ENCODE results near the gene TRAF3. TPM values are rescaled to one million over a fixed set of nuclear protein-coding genes. Genes with fewer than 3 reads are reported as not detected.

The TRAF3 gene
- total RNA-seq, 1 donor from 2014 or later, result 25.9 TPM

GRCh38 chr14:102734436-102734835, 42.8 kb upstream of the TRAF3 start:
- no peak for DNase-seq (ENCODE audit: low read depth)
- no peak overlapping the region for H3K9ac ChIP-seq (ENCODE audit: low read length)
- peaks cover 12% of the 10 kb centered on the region for H4K20me1 ChIP-seq (ENCODE audit: insufficient read depth, low read length)
- H3K9me3 Mint-ChIP-seq (ENCODE audit: unreplicated experiment), result no peaks in the 10 kb centered on the region
- no peak for TF ChIP-seq CTCF (IDR thresholded peaks at IDR 0.05; ENCODE audit: insufficient read depth, low read depth, low read length)
- no peak for TF ChIP-seq EZH2 (IDR thresholded peaks at IDR 0.05; ENCODE audit: insufficient read depth, low read length)
- no peaks in the 10 kb centered on the region for H3K36me3 ChIP-seq (ENCODE audit: insufficient read depth, low read length)
- no peak overlapping the region for H3K4me3 ChIP-seq (ENCODE audit: insufficient read depth, low read depth, low read length)
- H3K27ac Mint-ChIP-seq (ENCODE audit: unreplicated experiment), result no peak overlapping the region
- no peaks in the 10 kb centered on the region for H3K79me2 ChIP-seq (ENCODE audit: insufficient read depth, low read length)
- no peak overlapping the region for H2AFZ ChIP-seq (ENCODE audit: low read depth, low read length)
- no peak overlapping the region for H3K4me2 ChIP-seq (ENCODE audit: low read length)
- H3K4me1 ChIP-seq (ENCODE audit: insufficient read depth, low read length), result no peaks in the 10 kb centered on the region
- no peak for FAIRE-seq
- H3K27ac ChIP-seq (ENCODE audit: low read depth, low read length), result no peak overlapping the region
- no peaks in the 10 kb centered on the region for H3K27me3 Mint-ChIP-seq (ENCODE audit: low read depth, unreplicated experiment)
- H3K4me3 Mint-ChIP-seq (ENCODE audit: unreplicated experiment), result no peak overlapping the region
- H3K9me3 ChIP-seq (ENCODE audit: insufficient read depth, low read depth, low read length), result no peaks in the 10 kb centered on the region
- H3K27me3 ChIP-seq (ENCODE audit: insufficient read depth, low read length), result no peaks in the 10 kb centered on the region
- peaks cover 24% of the 10 kb centered on the region for H3K36me3 Mint-ChIP-seq (ENCODE audit: low read depth, unreplicated experiment)
- no peaks in the 10 kb centered on the region for H3K4me1 Mint-ChIP-seq (ENCODE audit: low read depth, unreplicated experiment)

GRCh38 chr14:102736956-102737355, 40.3 kb upstream of the TRAF3 start:
- FAIRE-seq, result no peak
- no peak overlapping the region for H3K27ac Mint-ChIP-seq (ENCODE audit: unreplicated experiment)

More at GRCh38 chr14:102736956-102737355, 40.3 kb upstream of the TRAF3 start:
- Histone ChIP-seq H3K4me3 (ENCODE audit: insufficient read depth, low read depth, low read length) (no peak overlapping the region), H3K79me2 (ENCODE audit: insufficient read depth, low read length) (no peaks in the 10 kb centered on the region), H3K4me2 (ENCODE audit: low read length) (no peak overlapping the region), H4K20me1 (ENCODE audit: insufficient read depth, low read length) (no peaks in the 10 kb centered on the region), H3K9ac (ENCODE audit: low read length) (no peak overlapping the region), H3K27ac (ENCODE audit: low read depth, low read length) (no peak overlapping the region), H3K4me1 (ENCODE audit: insufficient read depth, low read length) (no peaks in the 10 kb centered on the region), H2AFZ (ENCODE audit: low read depth, low read length) (no peak overlapping the region), H3K36me3 (ENCODE audit: insufficient read depth, low read length) (no peaks in the 10 kb centered on the region), H3K9me3 (ENCODE audit: insufficient read depth, low read depth, low read length) (peaks cover 4% of the 10 kb centered on the region), H3K27me3 (ENCODE audit: insufficient read depth, low read length) (no peaks in the 10 kb centered on the region)
- Mint-ChIP-seq H3K4me1 (ENCODE audit: low read depth, unreplicated experiment) (no peaks in the 10 kb centered on the region), H3K36me3 (ENCODE audit: low read depth, unreplicated experiment) (peaks cover 19% of the 10 kb centered on the region), H3K4me3 (ENCODE audit: unreplicated experiment) (no peak overlapping the region), H3K27me3 (ENCODE audit: low read depth, unreplicated experiment) (no peaks in the 10 kb centered on the region), H3K9me3 (ENCODE audit: unreplicated experiment) (peaks cover 4% of the 10 kb centered on the region)
- DNase-seq (ENCODE audit: low read depth), result no peak
- TF ChIP-seq CTCF (IDR thresholded peaks at IDR 0.05; ENCODE audit: insufficient read depth, low read depth, low read length), result no peak
- no peak for TF ChIP-seq EZH2 (IDR thresholded peaks at IDR 0.05; ENCODE audit: insufficient read depth, low read length)

Measured in astrocyte (in vitro differentiated cells and primary cell).